Measurements from ENCODE around the gene SLC28A3. TPM values are rescaled to one million over a fixed set of nuclear protein-coding genes. Genes with fewer than 3 reads are reported as not detected.

SLC28A3 gene
- total RNA-seq, 1 experiment from 2014 or later: not detected

- DNase-seq: no peak
- no peaks in the 10 kb centered on the region for H3K9me3 ChIP-seq
- no peaks in the 10 kb centered on the region for H3K36me3 ChIP-seq
- H3K27me3 ChIP-seq: no peaks in the 10 kb centered on the region
- H3K4me3 ChIP-seq: no peak overlapping the region
These were observed 20.9 kb downstream of the SLC28A3 start for GRCh38 chr9:84319632-84320031.

- Histone ChIP-seq H3K36me3 (no peaks in the 10 kb centered on the region), H3K27me3 (no peaks in the 10 kb centered on the region), H3K4me3 (no peak overlapping the region), H3K9me3 (no peaks in the 10 kb centered on the region)
- no peak for DNase-seq
These were observed 21.6 kb downstream of the SLC28A3 start for GRCh38 chr9:84318981-84319380.

GRCh38 chr9:84317563-84317962 lies 23.0 kb downstream of the SLC28A3 start:
- H3K4me3 ChIP-seq: no peak overlapping the region
- no peaks in the 10 kb centered on the region for H3K36me3 ChIP-seq
- no peaks in the 10 kb centered on the region for H3K27me3 ChIP-seq
- DNase-seq: no peak
- H3K9me3 ChIP-seq: no peaks in the 10 kb centered on the region

- no peak overlapping the region for H3K4me3 ChIP-seq
- peak; percentile 14 for DNase-seq
- no peaks in the 10 kb centered on the region for H3K36me3 ChIP-seq
These were observed 25.2 kb downstream of the SLC28A3 start for GRCh38 chr9:84315278-84315877.

GRCh38 chr9:84314306-84314705 lies 26.3 kb downstream of the SLC28A3 start:
- no peak for DNase-seq
- H3K9me3 ChIP-seq: no peaks in the 10 kb centered on the region
- H3K4me3 ChIP-seq: no peak overlapping the region
- H3K36me3 ChIP-seq: no peaks in the 10 kb centered on the region
- no peaks in the 10 kb centered on the region for H3K27me3 ChIP-seq

More at GRCh38 chr9:84315278-84315877, 25.2 kb downstream of the SLC28A3 start:
- Histone ChIP-seq H3K27me3 (no peaks in the 10 kb centered on the region), H3K9me3 (no peaks in the 10 kb centered on the region)

GRCh38 chr9:84310883-84311282 lies 29.7 kb downstream of the SLC28A3 start:
- H3K9me3 ChIP-seq: no peaks in the 10 kb centered on the region
- no peak overlapping the region for H3K4me3 ChIP-seq
- no peak for DNase-seq
- H3K36me3 ChIP-seq: no peaks in the 10 kb centered on the region
- H3K27me3 ChIP-seq: no peaks in the 10 kb centered on the region

GRCh38 chr9:84305497-84306131 lies 34.9 kb downstream of the SLC28A3 start:
- Histone ChIP-seq H3K4me3 (no peak overlapping the region), H3K27me3 (no peaks in the 10 kb centered on the region), H3K9me3 (no peaks in the 10 kb centered on the region), H3K36me3 (no peaks in the 10 kb centered on the region)
- DNase-seq: no peak

GRCh38 chr9:84304166-84304565 lies 36.4 kb downstream of the SLC28A3 start:
- H3K27me3 ChIP-seq: no peaks in the 10 kb centered on the region
- H3K36me3 ChIP-seq: no peaks in the 10 kb centered on the region
- H3K4me3 ChIP-seq: no peak overlapping the region
- H3K9me3 ChIP-seq: no peaks in the 10 kb centered on the region
- DNase-seq: peak; percentile 39

- H3K36me3 ChIP-seq: no peaks in the 10 kb centered on the region
- H3K4me3 ChIP-seq: no peak overlapping the region
- no peaks in the 10 kb centered on the region for H3K9me3 ChIP-seq
- H3K27me3 ChIP-seq: no peaks in the 10 kb centered on the region
- no peak for DNase-seq
These were observed 37.5 kb downstream of the SLC28A3 start for GRCh38 chr9:84303061-84303460.

GRCh38 chr9:84301851-84302250 lies 38.7 kb downstream of the SLC28A3 start:
- Histone ChIP-seq H3K9me3 (no peaks in the 10 kb centered on the region), H3K4me3 (no peak overlapping the region), H3K36me3 (no peaks in the 10 kb centered on the region), H3K27me3 (no peaks in the 10 kb centered on the region)
- no peak for DNase-seq

GRCh38 chr9:84300271-84300670 lies 40.3 kb downstream of the SLC28A3 start:
- H3K9me3 ChIP-seq: no peaks in the 10 kb centered on the region
- H3K27me3 ChIP-seq: no peaks in the 10 kb centered on the region
- peak; percentile 8 for DNase-seq
- H3K4me3 ChIP-seq: no peak overlapping the region
- no peaks in the 10 kb centered on the region for H3K36me3 ChIP-seq

- Histone ChIP-seq H3K4me3 (no peak overlapping the region), H3K36me3 (no peaks in the 10 kb centered on the region), H3K27me3 (no peaks in the 10 kb centered on the region), H3K9me3 (no peaks in the 10 kb centered on the region)
- no peak for DNase-seq
These were observed 43.3 kb downstream of the SLC28A3 start for GRCh38 chr9:84297162-84297821.

- peak; percentile 40 for DNase-seq
- H3K27me3 ChIP-seq: no peaks in the 10 kb centered on the region
- no peaks in the 10 kb centered on the region for H3K9me3 ChIP-seq
- no peak overlapping the region for H3K4me3 ChIP-seq
- H3K36me3 ChIP-seq: no peaks in the 10 kb centered on the region
These were observed 44.3 kb downstream of the SLC28A3 start for GRCh38 chr9:84296146-84296843.

- Histone ChIP-seq H3K4me3 (no peak overlapping the region), H3K36me3 (no peaks in the 10 kb centered on the region)
These were observed 46.2 kb downstream of the SLC28A3 start for GRCh38 chr9:84294241-84294950.

GRCh38 chr9:84293001-84293798 lies 47.4 kb downstream of the SLC28A3 start:
- Histone ChIP-seq H3K9me3 (no peaks in the 10 kb centered on the region), H3K36me3 (no peaks in the 10 kb centered on the region), H3K27me3 (no peaks in the 10 kb centered on the region), H3K4me3 (no peak overlapping the region)
- no peak for DNase-seq

More at GRCh38 chr9:84294241-84294950, 46.2 kb downstream of the SLC28A3 start:
- Histone ChIP-seq H3K9me3 (no peaks in the 10 kb centered on the region), H3K27me3 (no peaks in the 10 kb centered on the region)
- DNase-seq: no peak

- Histone ChIP-seq H3K9me3 (no peaks in the 10 kb centered on the region), H3K36me3 (no peaks in the 10 kb centered on the region), H3K4me3 (no peak overlapping the region), H3K27me3 (no peaks in the 10 kb centered on the region)
- DNase-seq: no peak
These were observed 55.2 kb downstream of the SLC28A3 start for GRCh38 chr9:84285381-84285780.
